GM19025 (cell line): Measurements from ENCODE around the gene CTXN3.

ENCODE experiments used
- ATAC-seq: cut with Tn5 transposase; IDR thresholded peaks from one replicate; pipeline ENCODE4 v1.9.1; 2021; ENCODE audit warnings: mild to moderate bottlenecking, low read depth, moderate library complexity; ENCODE audit not compliant: unreplicated experiment

Gene CTXN3

GRCh38 chr5:127649018-127649439 is at the start of gene CTXN3:
CTXN3 (plus strand) TSS chr5:127649082; CDS start chr5:127657522, 8,440 bp downstream.
- no peak for ATAC-seq

- no peak for ATAC-seq
Measured at GRCh38 chr5:127599320-127599719, 49.6 kb upstream of the CTXN3 start.

- no peak for ATAC-seq
Measured at GRCh38 chr5:127599847-127600246, 49.0 kb upstream of the CTXN3 start.

GRCh38 chr5:127601111-127601510 is 47.8 kb upstream of the CTXN3 start:
- ATAC-seq = no peak

GRCh38 chr5:127601601-127602000 is 47.3 kb upstream of the CTXN3 start:
- ATAC-seq = no peak

GRCh38 chr5:127602481-127602880 is 46.4 kb upstream of the CTXN3 start:
- no peak for ATAC-seq

GRCh38 chr5:127602896-127603844 is 45.7 kb upstream of the CTXN3 start:
- ATAC-seq = no peak

GRCh38 chr5:127608077-127608660 is 40.7 kb upstream of the CTXN3 start:
- ATAC-seq = no peak

GRCh38 chr5:127609011-127609410 is 39.9 kb upstream of the CTXN3 start:
- no peak for ATAC-seq

GRCh38 chr5:127609957-127610356 is 38.9 kb upstream of the CTXN3 start:
- no peak for ATAC-seq

- ATAC-seq = peak; percentile 39
Measured at GRCh38 chr5:127612441-127613141, 36.3 kb upstream of the CTXN3 start.

GRCh38 chr5:127615916-127616315 is 33.0 kb upstream of the CTXN3 start:
- ATAC-seq = no peak

GRCh38 chr5:127619908-127620479 is 28.9 kb upstream of the CTXN3 start:
- ATAC-seq = no peak

- no peak for ATAC-seq
Measured at GRCh38 chr5:127621601-127622325, 27.1 kb upstream of the CTXN3 start.

GRCh38 chr5:127634007-127634406 is 14.9 kb upstream of the CTXN3 start:
- no peak for ATAC-seq

- no peak for ATAC-seq
Measured at GRCh38 chr5:127639828-127640227, 9.1 kb upstream of the CTXN3 start.

GRCh38 chr5:127642949-127643348 is 5.9 kb upstream of the CTXN3 start:
- ATAC-seq = no peak

- ATAC-seq = no peak
Measured at GRCh38 chr5:127643607-127644006, 5.3 kb upstream of the CTXN3 start.

GRCh38 chr5:127645300-127645726 is 3.6 kb upstream of the CTXN3 start:
- no peak for ATAC-seq

GRCh38 chr5:127647361-127647958 is 1.4 kb upstream of the CTXN3 start:
- ATAC-seq = no peak
